Measurements from ENCODE around the gene DDX27.
"Not testable (repeated sequence)": the region's sequence is repeated elsewhere in the genome, so short reads cannot be mapped to it uniquely, and the experiment has no call there.

DDX27 gene, protein sequence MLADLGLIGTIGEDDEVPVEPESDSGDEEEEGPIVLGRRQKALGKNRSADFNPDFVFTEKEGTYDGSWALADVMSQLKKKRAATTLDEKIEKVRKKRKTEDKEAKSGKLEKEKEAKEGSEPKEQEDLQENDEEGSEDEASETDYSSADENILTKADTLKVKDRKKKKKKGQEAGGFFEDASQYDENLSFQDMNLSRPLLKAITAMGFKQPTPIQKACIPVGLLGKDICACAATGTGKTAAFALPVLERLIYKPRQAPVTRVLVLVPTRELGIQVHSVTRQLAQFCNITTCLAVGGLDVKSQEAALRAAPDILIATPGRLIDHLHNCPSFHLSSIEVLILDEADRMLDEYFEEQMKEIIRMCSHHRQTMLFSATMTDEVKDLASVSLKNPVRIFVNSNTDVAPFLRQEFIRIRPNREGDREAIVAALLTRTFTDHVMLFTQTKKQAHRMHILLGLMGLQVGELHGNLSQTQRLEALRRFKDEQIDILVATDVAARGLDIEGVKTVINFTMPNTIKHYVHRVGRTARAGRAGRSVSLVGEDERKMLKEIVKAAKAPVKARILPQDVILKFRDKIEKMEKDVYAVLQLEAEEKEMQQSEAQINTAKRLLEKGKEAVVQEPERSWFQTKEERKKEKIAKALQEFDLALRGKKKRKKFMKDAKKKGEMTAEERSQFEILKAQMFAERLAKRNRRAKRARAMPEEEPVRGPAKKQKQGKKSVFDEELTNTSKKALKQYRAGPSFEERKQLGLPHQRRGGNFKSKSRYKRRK

DNA sequence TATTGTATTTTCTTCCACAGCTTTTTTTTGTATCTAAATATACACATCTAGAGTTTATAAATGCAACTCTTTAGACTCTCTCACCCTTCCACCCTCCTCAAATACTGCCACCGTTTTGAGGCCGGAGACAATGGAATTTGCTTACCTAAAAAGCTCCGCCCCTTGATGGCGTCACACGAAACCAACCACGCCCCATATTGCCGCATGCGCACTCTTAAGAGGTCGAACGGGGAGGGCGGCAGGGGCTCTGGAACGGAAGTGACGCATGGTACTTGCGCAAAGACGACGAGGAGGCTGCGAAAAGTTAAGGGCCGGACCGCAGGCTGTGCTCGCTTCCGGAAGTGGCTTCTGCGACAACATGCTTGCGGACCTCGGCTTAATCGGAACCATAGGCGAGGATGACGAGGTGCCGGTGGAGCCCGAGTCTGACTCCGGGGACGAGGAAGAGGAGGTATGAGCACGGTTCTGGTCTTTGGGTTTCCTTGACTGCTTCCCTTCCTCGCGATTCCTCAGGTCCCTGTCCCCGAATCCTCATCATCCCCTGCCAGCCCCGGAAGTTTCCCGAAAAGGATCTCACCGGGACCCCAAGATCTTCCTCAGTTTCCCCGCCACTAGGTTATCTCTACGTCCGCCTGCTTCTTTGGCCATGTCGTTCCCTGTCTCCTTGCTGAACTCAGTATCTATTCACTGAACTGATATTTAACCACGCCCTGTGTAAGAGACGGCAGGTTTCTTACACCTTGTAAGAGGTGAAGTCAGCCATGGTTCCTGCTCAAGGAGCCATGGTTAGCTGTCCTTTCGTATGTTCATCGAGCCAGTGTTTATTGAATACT lies at the start of gene DDX27:
Gene DDX27 (plus strand): TSS at position 326 of the 833 bp plus-strand sequence. CDS start 33 bp downstream, at position 359.
- peak; percentile 94 for DNase-seq (ENCODE audit: low spot score)

DNA sequence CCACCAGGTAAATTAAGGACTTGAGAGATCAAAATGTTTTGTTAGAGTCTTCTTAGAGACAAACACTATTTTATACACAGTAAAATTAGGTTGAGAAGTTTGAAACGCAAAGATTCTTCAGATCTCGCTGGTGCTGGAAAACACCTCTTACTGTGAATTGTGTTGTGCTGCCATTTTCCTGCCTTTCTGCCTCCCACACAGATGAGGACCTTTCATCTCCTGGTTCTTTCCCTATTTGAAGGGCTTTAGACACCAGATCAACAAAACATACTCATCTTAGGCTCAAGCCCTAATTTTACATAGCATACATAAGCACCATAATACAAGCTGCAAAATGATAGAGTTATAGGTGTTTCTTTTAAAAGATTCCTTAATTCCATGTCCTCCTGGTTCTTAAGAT lies 49.7 kb upstream of the DDX27 start:
- no peak for DNase-seq (ENCODE audit: low spot score)

DNA sequence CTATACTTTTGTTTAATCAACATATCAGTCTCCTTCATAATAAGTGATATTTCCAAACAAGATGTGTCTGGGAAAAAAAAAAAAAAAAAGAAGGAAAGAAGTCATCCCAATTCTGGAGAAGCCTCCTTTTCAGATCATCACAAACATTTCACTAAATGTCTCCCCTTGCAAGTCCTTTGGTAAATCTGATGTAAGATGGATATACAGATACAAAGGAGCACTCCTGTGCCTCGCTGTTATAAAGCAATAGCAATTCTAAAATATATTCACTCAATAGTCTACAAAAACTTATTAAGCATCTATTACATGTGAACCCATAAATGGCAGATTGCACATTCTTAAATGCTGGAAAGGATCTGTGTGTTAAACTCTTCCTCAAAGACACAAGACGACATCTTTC lies 48.5 kb upstream of the DDX27 start:
- DNase-seq (ENCODE audit: low spot score): no peak

DNA sequence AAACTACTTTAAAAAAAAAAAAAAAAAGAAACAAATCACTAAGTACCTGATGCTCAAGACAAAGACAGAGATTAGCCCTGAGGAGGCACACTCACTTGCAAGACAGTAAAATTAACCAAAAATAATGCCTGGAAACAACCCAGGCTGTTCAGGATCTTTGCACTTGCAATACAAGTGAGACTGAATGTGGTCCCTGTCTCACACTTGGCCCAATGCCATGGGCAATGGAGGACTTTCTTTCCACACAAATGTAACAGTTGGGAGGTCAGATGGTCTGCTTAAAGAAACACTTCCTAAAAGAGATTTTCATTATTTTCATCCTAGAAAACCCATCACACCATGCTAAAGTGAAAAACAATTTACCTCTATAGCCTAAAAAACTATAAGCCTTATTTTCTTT lies 47.3 kb upstream of the DDX27 start:
- no peak for DNase-seq (ENCODE audit: low spot score)

DNA sequence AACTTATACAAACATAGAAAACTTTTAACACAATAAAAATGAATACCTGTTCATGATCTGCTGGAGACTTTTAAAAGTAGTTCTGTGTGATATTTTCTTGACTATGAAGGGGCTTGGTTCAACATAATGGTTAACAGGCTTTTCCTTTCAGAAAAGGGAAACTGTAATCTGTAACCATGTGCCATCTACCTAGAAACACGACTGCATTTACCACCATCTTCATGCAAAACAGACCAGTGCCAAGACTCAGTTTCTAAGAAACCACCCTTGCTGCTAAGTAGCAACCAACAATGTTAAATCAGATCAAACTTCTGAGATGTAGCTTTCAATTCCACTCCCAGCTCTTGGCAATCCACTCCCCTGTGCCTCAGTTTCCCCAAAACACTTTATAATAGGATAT lies 46.8 kb upstream of the DDX27 start:
- DNase-seq (ENCODE audit: low spot score): no peak

DNA sequence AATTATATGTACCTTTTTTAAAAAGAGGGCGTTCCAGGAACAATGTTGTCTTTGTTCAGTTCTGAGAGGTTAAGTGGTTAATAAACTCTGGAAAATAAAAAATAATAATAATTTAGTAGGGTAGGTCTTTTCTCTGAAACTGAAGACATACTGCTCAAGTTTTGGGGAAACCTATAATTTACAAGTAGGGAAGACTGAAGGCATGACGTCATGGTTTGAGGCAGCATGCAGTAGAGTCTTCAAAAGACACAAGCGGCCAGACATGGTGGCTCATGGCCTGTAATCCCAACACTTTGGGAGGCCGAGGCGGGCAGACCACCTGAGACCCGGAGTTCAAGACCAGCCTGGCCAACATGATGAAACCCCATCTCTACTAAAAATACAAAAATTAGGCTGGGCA lies 45.0 kb upstream of the DDX27 start:
- no peak for DNase-seq (ENCODE audit: low spot score)

DNA sequence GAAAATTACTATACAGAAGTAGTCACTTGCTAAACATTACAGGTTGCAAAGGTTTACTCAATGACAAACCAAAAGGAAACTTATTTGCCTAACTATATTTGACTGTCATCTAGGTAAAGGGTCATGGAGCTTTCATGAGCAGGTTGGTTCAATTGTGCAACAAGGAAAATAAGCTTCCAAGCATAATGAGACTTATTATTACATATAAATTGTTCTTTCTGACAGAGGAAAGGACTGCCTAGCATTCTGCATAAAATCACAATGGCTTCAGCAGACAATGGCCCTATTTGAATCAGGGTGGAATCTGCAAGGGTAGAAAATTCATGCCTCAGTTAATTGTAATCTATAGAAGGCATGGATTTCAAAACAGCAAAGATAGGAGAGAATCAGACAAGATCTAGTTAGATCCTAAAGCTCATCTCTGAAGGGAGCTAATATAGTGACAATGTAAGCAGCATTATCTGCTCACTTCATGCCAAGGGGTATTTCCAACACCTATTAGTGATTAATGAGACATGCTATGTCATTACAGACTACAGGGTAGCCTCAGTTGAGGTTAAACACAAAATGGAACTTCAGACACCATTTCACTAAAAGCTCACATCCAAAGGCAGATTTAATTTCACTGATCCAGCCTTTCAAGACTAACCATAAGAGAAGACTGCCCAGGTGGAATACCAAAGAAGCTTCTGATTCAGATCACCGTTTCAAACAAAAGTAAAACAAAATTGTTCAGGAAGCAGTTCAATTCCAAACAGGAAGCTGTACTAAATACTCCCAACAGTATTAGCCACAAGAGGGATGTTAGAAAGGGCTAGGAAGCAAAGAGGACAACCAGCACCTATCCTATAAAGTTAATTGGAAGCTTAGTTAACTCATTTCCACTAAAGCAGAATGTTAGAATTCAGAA lies 39.6 kb upstream of the DDX27 start:
- DNase-seq (ENCODE audit: low spot score): no peak

DNA sequence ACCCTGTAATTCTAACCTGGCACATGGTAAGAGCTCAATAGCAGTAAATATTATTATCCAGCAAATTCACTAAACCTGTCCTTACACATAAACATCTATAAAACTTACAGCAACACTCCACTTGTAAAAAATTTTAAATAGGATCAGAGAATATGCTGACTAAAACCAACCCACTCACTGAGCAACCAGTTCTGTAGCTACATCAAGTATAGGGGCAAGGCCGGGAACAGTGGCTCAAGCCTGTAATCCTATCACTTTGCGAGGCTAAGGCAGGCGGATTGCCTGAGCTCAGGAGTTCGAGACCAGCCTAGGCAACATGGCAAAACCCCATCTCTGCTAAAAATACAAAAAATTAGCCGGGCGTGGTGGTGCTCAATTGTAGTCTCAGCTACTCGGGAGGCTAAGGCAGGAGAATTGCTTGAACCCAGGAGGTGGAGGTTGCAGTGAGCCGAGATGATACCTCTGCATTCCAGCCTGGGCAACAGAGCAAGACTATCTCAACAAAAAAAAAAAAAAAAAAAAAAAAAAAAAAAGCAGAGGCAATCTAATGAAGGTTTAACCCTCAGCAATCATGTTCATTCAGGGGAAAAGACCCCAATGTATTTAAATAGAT lies 37.8 kb upstream of the DDX27 start:
- DNase-seq (ENCODE audit: low spot score): no peak

DNA sequence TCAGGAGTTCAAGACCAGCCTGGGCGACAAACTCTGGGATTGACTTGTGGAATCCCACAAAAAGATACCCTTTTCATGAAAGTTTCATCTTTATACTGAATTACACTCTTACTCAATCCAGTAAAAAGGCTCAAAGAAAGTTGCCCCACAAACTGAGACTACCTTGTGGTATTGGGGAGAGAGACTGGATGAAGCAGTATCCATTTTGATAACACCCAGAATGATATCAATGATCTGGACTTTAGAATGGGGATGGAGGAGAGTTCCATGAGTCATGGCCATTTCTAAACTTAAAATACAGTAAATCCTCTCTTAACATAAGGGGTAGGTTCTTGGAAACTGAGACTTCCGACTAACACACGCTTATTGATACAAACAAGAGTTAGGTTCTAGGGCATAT lies 35.8 kb upstream of the DDX27 start:
- no peak for DNase-seq (ENCODE audit: low spot score)

DNA sequence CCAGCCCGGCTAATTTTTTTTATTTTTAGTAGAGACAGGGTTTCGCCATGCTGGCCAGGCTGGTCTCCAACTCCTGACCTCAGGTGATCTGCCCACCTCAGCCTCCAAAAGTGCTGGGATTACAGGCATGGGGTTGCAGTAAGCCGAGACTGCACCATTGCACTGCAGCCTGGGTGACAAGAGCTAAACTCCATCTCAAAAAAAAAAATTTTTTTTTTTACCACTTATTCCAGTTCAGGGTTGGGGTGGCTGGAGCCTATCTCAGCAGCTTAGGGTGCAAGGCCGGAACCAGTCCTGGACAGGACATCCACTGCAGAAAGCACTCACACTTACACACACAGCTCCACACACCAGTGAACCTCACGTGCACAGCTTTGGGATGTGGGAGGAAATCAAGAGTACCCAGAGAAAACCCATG lies 35.1 kb upstream of the DDX27 start:
- not testable (repeated sequence) for DNase-seq (ENCODE audit: low spot score)

DNA sequence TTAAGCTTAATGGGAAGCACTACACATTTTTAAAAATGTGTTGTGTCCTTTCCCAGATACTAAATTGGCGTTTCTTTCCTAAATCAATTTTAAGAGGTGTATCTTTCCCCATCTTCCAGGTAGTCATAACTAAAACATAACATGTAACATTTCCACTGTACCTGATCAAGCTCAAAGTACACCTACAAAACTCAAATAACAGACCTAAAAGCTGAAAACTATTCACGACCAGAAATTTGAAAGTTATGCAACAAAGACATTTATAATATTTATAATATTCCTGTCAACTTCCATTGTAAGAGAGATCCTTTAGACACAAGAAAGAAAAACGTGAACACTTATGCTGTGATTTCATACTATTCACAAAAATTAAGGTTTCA lies 34.5 kb upstream of the DDX27 start:
- no peak for DNase-seq (ENCODE audit: low spot score)

DNA sequence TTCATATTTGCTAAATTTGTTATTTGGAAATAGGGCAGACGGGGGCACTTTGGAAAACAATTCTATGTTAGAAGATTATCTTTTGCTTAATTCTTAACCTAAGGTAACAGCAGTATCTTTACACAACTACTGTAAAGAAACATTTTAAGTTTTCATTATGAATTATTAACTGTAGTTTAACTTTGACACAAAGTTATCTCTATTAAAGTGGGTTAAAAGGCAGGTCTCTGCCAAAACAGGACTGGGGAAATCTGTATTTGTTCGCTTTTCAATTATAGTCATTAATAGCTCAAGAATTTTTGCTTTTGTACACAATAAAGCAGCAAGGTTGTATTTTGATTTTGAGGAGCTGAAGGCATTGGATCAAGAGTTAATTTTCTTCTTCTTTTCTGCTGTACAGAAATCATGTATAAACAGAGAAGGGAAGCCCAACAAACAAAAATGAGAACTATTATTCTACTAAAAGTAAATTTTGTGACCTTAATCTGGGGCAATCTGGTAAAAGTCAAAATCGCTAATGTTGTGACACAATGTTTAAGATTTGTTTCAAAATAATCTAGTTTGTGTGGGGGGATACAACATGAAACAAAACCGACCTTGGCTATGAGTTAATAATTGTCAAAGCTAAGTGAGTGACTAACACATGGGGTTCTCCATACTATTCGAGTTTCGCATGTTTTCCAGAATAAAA lies 34.0 kb upstream of the DDX27 start:
- no peak for DNase-seq (ENCODE audit: low spot score)

DNA sequence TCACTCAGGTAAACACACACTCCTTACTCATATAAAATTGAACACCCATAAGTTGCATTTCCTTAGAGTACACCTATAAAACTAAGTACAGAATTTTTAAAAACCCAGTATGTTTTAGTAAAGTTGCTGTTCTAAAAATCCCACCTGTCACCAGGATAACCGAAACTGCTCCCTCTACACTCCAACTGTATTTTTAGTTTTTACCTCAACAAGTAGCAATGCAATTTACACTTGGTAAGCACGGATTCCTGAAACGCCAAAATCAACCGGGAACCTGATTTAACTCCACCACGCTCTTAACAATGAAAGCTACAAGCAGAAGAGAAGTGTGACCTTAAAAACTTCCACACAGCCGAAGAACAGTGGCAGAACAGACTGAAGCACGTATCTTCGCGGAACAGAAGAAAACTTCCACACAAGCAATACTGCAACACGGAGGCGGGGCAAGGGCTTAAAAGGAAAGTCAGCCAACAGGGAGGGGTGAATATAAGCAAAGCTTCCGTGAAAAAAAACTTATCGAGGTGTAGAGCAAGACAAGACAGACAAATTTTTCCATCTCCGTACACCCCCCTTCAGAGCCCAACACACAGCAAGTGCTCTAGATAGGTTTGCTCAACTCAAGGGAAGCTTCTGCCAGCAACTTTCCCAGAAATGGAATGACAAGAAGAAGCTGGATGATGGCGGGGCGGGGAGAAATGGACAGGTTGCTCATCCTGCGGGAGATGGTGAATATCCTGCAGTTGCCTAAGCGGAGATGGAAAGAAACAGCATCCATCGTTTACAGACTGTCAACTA lies 32.5 kb upstream of the DDX27 start:
- peak; percentile 52 for DNase-seq (ENCODE audit: low spot score)

DNA sequence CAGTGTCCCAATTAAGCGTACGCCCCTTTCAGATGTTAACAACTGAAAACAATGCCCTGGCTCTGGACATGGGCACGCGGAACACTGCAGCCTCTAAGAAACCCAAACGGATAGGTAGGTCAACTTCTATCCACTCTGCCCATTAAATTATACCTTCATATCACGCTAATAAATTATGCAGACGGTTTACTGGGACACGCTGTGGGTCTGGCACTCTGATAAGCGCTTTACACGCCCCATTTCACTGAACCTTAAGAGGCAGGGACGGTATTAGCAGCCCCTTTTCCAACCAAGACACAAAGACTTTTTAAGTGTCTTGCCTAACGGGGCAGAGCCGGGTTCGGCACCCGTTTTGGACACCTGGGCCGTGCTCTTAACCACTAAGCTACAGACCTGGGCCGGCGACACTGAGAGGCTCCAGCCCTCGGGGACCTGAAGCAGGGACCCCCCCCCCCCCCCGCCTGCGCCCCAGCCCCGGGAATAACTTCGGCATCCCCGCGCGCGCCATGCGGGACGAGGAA lies 31.8 kb upstream of the DDX27 start:
- DNase-seq (ENCODE audit: low spot score): no peak

DNA sequence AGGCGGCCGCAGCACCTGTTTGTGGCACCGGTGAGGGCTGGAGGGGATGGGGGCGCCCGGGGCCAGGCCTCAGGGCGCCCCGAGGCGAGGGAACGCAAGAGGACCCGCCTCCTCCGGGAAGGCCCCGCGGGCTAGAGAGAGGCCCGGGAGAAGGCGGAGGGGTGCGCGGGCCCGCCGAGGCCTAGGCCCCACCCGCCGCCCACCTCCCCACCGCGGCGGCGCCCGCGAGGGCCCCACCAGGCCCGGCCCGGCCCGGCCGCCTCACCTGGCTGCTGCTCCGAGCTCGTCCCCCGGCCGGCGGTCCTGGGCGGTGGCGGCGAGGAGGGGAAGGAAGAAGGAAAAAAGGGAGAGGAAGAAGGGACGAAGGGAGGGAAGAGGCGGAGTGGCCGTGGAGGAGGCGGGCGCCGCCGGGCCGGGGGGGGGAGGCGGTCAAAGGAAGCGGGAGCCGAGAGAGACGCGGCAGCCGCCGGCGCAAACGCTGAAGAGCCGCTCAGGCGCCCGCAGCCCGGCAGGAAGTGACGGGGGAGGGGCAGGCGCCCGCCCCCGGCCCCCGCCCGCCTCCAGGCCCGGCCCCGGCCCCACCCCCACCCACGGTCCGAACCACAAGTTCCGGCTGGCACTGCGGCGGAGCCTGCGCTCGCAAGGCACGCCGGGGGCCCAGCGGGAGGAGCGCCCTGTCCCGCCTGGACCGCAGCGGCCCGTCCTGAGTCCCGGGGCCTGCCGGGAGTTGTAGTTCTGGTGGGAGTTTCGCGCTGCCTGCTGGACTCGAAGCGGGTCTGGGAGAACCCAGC lies 31.2 kb upstream of the DDX27 start, which contains the start of gene STAU1:
Gene STAU1 (minus strand): TSS at position 484 of the 791 bp plus-strand sequence. CDS start 22,133 bp downstream, outside the sequence.
- peak; percentile 98 for DNase-seq (ENCODE audit: low spot score)

DNA sequence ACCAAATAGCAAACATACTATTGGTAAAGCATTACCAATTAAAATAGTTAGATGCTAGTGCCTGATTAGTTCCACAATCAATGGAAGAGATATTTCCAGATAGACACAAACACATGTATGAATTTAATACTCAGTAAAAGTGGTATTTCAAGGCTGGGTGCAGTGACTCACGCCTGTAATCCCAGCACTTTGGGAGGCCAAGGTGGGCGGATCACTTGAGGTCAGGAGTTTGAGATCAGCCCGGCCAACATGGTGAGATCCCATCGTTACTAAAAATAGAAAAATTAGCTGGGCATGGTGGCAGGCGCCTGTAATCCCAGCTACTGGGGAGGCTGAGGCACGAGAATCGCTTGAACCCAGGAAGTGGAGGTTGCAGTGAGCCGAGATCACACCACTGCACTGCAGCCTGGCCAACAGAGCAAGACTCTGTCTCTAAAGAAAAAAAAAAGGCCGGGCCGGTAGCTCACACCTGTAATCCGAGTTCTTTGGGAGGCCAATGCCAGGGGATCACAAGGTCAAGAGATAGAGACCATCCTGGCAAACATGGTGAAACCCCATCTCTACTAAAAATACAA lies 26.2 kb upstream of the DDX27 start:
- not testable (repeated sequence) for DNase-seq (ENCODE audit: low spot score)

DNA sequence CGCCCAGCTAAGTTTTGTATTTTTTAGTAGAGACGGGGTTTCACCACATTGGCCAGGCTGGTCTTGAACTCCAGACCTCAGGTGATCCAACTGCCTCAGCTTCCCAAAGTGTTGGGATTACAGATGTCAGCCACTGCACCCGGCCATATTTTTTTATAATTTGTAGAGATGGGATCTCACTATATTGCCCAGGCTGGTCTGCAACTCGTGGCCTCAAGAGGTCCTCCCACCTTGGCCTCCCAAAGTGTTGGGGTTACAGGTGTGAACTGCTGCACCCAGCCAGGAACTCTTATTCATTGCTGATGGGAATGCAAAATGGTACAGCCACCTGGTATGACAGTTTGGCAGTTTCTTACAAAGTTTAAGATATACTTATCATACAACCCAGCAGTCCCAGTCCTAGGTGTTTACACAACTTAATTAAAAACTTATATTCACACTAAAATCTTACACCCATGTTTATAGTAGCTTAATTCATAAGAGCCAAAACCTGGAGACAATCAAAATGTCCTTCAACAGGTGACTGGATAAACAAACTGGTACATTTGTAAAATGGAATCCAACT lies 19.4 kb upstream of the DDX27 start:
- no peak for DNase-seq (ENCODE audit: low spot score)

DNA sequence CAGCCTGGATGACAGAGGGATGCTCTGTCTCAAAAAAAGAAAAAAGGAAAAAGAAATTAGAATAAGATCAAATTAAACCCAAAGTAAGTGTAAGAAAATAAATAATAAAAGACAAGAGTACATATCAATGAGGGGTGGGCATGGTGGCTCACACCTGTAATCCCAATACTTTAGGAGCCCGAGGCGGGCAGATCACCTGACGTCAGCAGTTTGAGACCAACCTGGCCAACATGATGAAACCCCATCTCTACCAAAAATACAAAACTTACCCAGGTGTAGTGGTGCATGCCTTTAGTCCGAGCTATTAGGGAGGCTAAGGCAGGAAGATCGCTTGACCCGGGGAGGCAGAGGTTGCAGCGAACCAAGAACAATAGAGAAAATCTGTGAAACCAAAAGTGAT lies 16.2 kb upstream of the DDX27 start:
- DNase-seq (ENCODE audit: low spot score): no peak

Data from germinal center (tissue), 1 donor.